Amygdala (tissue), 56 donors: ENCODE measurements around the gene FOSL1.

Source experiments
- DNase-seq, 56 donors: peaks; one replicate each; lab custom pipeline; 2025; lab: John Stamatoyannopoulos, UW

Gene FOSL1

GRCh38 chr11:65854852-65855837, 45.0 kb downstream of the FOSL1 start:
- DNase-seq: no peak

GRCh38 chr11:65854161-65854592, 46.0 kb downstream of the FOSL1 start:
- DNase-seq: no peak

- no peak for DNase-seq
These were observed 46.8 kb downstream of the FOSL1 start for GRCh38 chr11:65853246-65853979.

- no peak for DNase-seq
These were observed 47.5 kb downstream of the FOSL1 start for GRCh38 chr11:65852508-65853245.

GRCh38 chr11:65851811-65852507, 48.2 kb downstream of the FOSL1 start:
- no peak for DNase-seq

GRCh38 chr11:65851083-65851579, 49.1 kb downstream of the FOSL1 start:
- no peak for DNase-seq

GRCh38 chr11:65850217-65851082, 49.7 kb downstream of the FOSL1 start:
- DNase-seq: no peak

- DNase-seq: no peak
These were observed 50.4 kb downstream of the FOSL1 start for GRCh38 chr11:65849771-65850216.

- DNase-seq: no peak
These were observed 50.8 kb downstream of the FOSL1 start for GRCh38 chr11:65849366-65849765.

- DNase-seq: peak in 1 of 56 donors; percentile 20
These were observed 51.5 kb downstream of the FOSL1 start for GRCh38 chr11:65848693-65849092.

- DNase-seq: no peak
These were observed 52.4 kb downstream of the FOSL1 start for GRCh38 chr11:65847746-65848145.

GRCh38 chr11:65844231-65844872, 55.8 kb downstream of the FOSL1 start:
- no peak for DNase-seq

- DNase-seq: no peak
These were observed 56.4 kb downstream of the FOSL1 start for GRCh38 chr11:65843811-65844210.

- DNase-seq: no peak
These were observed 58.0 kb downstream of the FOSL1 start for GRCh38 chr11:65842144-65842543.
